K562 (cell line): Measurements from ENCODE around the gene PRODH2. TPM values are rescaled to one million over a fixed set of nuclear protein-coding genes. Genes with fewer than 3 reads are reported as not detected.
A peak's percentile ranks its signal among the peaks of the same experiment; 100 is the strongest.

Experiments
- CAMTA2 ChIP-seq: fragments of 250-450 bp; sonication (Bioruptor Pico); conservative IDR thresholded peaks from 2 replicates; pipeline ENCODE4 v1.5.1; 2022
- CSDE1 ChIP-seq, 2 experiments: fragments of 450-650 bp; IDR thresholded peaks; 2 replicates each; pipeline ENCODE4 v1.6.1; 2016; ENCODE audit warnings: mild to moderate bottlenecking in 1 of 2
- FOXJ2 ChIP-seq: fragments of 200-800 bp; sonication (Bioruptor generic); IDR thresholded peaks from 2 replicates; pipeline ENCODE4 v1.6.1; 2016; ENCODE audit warnings: missing genetic modification characterization, missing compliant biosample characterization
- HNRNPL ChIP-seq: fragments of 200-400 bp; formaldehyde crosslinking; IDR thresholded peaks from 2 replicates; pipeline ENCODE4 v1.6.1; 2017; ENCODE audit warnings: low read depth, mild to moderate bottlenecking, low read length
- L3MBTL2 ChIP-seq: fragments of 450-650 bp; IDR thresholded peaks from 2 replicates; pipeline ENCODE4 v1.6.1; 2016; ENCODE audit warnings: mild to moderate bottlenecking, moderate library complexity
- MTF1 ChIP-seq: fragments of 250-450 bp; sonication (Bioruptor Pico); IDR thresholded peaks from 2 replicates; pipeline ENCODE4 v1.9.0; 2021; ENCODE audit warnings: moderate library complexity, mild to moderate bottlenecking, inconsistent platforms, borderline replicate concordance
- PHF20 ChIP-seq: fragments of 450-650 bp; IDR thresholded peaks from 2 replicates; pipeline ENCODE4 v1.6.1; 2018; ENCODE audit not compliant: partially characterized antibody
- RBFOX2 ChIP-seq: fragments of 200-400 bp; formaldehyde crosslinking; IDR thresholded peaks from 2 replicates; pipeline ENCODE4 v1.6.1; 2017; ENCODE audit warnings: low read depth, mild to moderate bottlenecking, low read length, moderate library complexity
- SIN3A ChIP-seq, 2 experiments: fragments of 150-350 bp in 1 of 2; IDR thresholded peaks; 2 replicates each; pipeline ENCODE4 v1.6.1; 2011 to 2016; ENCODE audit warnings: borderline replicate concordance in 2 of 2, low read depth in 2 of 2, low read length in 2 of 2, mild to moderate bottlenecking in 2 of 2, moderate library complexity in 2 of 2; ENCODE audit not compliant: control insufficient read depth in 1 of 2
- SMAD3 ChIP-seq: fragments of 450-650 bp; formaldehyde crosslinking; conservative IDR thresholded peaks from 2 replicates; pipeline ENCODE4 v1.4.0; 2020; ENCODE audit warnings: mild to moderate bottlenecking
- SMARCB1 ChIP-seq: IDR thresholded peaks from 2 replicates; pipeline ENCODE4 v1.6.1; 2011; ENCODE audit warnings: improper control_type of control experiment, low read depth; ENCODE audit not compliant: insufficient read length
- SP2 ChIP-seq: IDR thresholded peaks from 2 replicates; pipeline ENCODE4 v1.6.1; 2011; ENCODE audit warnings: mild to moderate bottlenecking, low read depth, low read length, moderate library complexity; ENCODE audit not compliant: poor library complexity, severe bottlenecking; ENCODE audit errors: extremely low read depth
- STAG1 ChIP-seq: sonication (generic); formaldehyde crosslinking; IDR thresholded peaks from 2 replicates; pipeline ENCODE4 v1.5.0; 2020; ENCODE audit warnings: missing genetic modification reagents, borderline replicate concordance
- U2AF2 ChIP-seq: fragments of 200-400 bp; formaldehyde crosslinking; optimal IDR thresholded peaks from 2 replicates; pipeline ENCODE3; 2017; ENCODE audit warnings: low read depth, mild to moderate bottlenecking, low read length
- ZBED1 ChIP-seq: IDR thresholded peaks from 2 replicates; pipeline ENCODE4 v1.6.1; 2014
- ZNF780A ChIP-seq: fragments of 250-450 bp; sonication (Bioruptor Pico); IDR thresholded peaks from 2 replicates; pipeline ENCODE4 v1.5.0; 2021; ENCODE audit warnings: mild to moderate bottlenecking
- polyA plus RNA-seq, 8 experiments: library from polyadenylated mRNA; depleted of rRNA in 4 of 8; stranded (reverse) in 5 of 8; unstranded in 3 of 8; fragments of >200 nt; fragmentation: Nextera tagmentation in 2 of 8; fragmentation: Illumina TruSeq in 1 of 8; extraction: Ambion mirVana in 2 of 8; extraction: Trizol in 1 of 8; gene quantifications; 2 replicates each; pipeline versions ENCODE4 v1.2.1 to v1.2.3, GENCODE V29; 2011 to 2014; ENCODE audit warnings: inconsistent platforms in 1 of 8, missing spikeins in 1 of 8
- total RNA-seq, 7 experiments: library from RNA; depleted of rRNA in 6 of 7; stranded (reverse); fragments of >200 nt in 6 of 7; fragmentation: Illumina TruSeq in 2 of 7; extraction: Trizol in 2 of 7; gene quantifications; 2 replicates each; pipeline versions ENCODE4 v1.2.1 to v1.2.3, GENCODE V29; 2011 to 2021; ENCODE audit warnings: low replicate concordance in 1 of 7
- TF ChIP-seq, protein P1 (sequence below): sonication (generic); formaldehyde crosslinking; IDR thresholded peaks from 2 replicates; pipeline ENCODE4 v1.4.0; 2020; ENCODE audit warnings: mild to moderate bottlenecking, missing genetic modification reagents
- TF ChIP-seq, protein P2 (sequence below): fragments of 250-450 bp; sonication (Bioruptor Pico); IDR thresholded peaks from 2 replicates; pipeline ENCODE4 v1.5.0; 2020; ENCODE audit warnings: mild to moderate bottlenecking, borderline replicate concordance
- TF ChIP-seq, protein P3 (sequence below): sonication (generic); formaldehyde crosslinking; IDR thresholded peaks from 2 replicates; pipeline ENCODE4 v1.8.0; 2022; ENCODE audit warnings: mild to moderate bottlenecking, missing genetic modification reagents

Gene PRODH2
- total and polyA plus RNA-seq, 9 of the 15 experiments (the other 6 are each of a cell fraction or from before 2014, with no cell fraction given) = not detected

DNA sequence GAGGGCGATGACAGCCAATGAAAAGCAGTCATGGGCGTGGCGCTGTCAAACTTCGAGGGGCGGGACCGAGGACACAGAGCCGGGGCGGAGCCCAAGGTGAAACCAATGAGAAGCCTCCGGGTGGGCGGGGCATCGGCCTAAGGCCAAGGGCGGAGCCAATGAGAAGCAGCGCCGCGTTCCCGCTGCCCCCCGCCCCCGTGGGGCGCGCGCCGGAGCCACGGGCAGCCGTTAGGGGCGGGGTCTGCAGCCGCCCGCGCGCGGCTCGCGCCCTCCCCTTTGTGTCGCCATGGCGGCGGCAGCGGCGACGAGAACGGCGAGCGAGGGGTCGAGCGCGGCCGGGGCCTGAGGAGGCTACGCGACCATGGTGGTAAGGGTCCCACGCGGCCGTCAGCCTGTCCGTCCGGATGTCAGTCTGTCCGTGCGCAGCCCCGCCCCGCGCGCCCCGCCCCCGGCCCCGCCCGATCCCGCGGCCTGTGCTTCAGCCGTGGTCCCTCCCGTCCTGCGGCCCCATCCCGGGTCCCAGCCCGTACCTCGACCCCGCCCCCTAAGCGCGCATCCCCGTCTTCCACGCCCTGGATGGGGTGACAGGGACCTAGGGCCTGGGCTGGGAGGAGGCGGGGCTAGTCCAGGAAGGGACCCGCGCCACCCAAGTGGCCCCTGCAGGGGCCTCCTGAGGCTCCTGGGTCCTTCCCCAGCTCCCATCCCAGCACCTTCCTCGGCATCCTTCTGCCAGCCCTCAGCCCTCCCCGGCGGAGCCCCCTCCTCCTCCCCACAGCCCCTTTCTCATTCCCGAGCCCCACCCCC, 37.1 kb downstream of the PRODH2 start, which contains the start of gene ARHGAP33 (continued):
- peak; percentile 83 to 84; a peak in 2 of 4 replicates for TF ChIP-seq SIN3A (IDR thresholded peaks at IDR 0.05; ENCODE audit: borderline replicate concordance in 2 of 2, control insufficient read depth in 1 of 2, low read depth in 2 of 2, low read length in 2 of 2)
- no peak for TF ChIP-seq SMAD3 (CRISPR knock-in tag)
- no peak for TF ChIP-seq PHF20
- TF ChIP-seq FOXJ2 (tag) = no peak
- no peak for TF ChIP-seq CSDE1 (IDR thresholded peaks at IDR 0.05)
- TF ChIP-seq, protein P1, sequence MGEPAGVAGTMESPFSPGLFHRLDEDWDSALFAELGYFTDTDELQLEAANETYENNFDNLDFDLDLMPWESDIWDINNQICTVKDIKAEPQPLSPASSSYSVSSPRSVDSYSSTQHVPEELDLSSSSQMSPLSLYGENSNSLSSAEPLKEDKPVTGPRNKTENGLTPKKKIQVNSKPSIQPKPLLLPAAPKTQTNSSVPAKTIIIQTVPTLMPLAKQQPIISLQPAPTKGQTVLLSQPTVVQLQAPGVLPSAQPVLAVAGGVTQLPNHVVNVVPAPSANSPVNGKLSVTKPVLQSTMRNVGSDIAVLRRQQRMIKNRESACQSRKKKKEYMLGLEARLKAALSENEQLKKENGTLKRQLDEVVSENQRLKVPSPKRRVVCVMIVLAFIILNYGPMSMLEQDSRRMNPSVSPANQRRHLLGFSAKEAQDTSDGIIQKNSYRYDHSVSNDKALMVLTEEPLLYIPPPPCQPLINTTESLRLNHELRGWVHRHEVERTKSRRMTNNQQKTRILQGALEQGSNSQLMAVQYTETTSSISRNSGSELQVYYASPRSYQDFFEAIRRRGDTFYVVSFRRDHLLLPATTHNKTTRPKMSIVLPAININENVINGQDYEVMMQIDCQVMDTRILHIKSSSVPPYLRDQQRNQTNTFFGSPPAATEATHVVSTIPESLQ (CRISPR knock-in tag) = no peak
- TF ChIP-seq U2AF2 = no peak
- no peak for TF ChIP-seq ZBED1
- TF ChIP-seq HNRNPL = no peak
- no peak for TF ChIP-seq CAMTA2 (CRISPR knock-in tag)
- TF ChIP-seq MTF1 (CRISPR knock-in tag) = no peak
- peak; percentile 36 for TF ChIP-seq SP2
- TF ChIP-seq, protein P2, sequence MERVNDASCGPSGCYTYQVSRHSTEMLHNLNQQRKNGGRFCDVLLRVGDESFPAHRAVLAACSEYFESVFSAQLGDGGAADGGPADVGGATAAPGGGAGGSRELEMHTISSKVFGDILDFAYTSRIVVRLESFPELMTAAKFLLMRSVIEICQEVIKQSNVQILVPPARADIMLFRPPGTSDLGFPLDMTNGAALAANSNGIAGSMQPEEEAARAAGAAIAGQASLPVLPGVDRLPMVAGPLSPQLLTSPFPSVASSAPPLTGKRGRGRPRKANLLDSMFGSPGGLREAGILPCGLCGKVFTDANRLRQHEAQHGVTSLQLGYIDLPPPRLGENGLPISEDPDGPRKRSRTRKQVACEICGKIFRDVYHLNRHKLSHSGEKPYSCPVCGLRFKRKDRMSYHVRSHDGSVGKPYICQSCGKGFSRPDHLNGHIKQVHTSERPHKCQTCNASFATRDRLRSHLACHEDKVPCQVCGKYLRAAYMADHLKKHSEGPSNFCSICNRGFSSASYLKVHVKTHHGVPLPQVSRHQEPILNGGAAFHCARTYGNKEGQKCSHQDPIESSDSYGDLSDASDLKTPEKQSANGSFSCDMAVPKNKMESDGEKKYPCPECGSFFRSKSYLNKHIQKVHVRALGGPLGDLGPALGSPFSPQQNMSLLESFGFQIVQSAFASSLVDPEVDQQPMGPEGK = no peak
- TF ChIP-seq ZNF780A = no peak
- TF ChIP-seq RBFOX2 = peak; percentile 69
- TF ChIP-seq SMARCB1 = no peak
- TF ChIP-seq, protein P3, sequence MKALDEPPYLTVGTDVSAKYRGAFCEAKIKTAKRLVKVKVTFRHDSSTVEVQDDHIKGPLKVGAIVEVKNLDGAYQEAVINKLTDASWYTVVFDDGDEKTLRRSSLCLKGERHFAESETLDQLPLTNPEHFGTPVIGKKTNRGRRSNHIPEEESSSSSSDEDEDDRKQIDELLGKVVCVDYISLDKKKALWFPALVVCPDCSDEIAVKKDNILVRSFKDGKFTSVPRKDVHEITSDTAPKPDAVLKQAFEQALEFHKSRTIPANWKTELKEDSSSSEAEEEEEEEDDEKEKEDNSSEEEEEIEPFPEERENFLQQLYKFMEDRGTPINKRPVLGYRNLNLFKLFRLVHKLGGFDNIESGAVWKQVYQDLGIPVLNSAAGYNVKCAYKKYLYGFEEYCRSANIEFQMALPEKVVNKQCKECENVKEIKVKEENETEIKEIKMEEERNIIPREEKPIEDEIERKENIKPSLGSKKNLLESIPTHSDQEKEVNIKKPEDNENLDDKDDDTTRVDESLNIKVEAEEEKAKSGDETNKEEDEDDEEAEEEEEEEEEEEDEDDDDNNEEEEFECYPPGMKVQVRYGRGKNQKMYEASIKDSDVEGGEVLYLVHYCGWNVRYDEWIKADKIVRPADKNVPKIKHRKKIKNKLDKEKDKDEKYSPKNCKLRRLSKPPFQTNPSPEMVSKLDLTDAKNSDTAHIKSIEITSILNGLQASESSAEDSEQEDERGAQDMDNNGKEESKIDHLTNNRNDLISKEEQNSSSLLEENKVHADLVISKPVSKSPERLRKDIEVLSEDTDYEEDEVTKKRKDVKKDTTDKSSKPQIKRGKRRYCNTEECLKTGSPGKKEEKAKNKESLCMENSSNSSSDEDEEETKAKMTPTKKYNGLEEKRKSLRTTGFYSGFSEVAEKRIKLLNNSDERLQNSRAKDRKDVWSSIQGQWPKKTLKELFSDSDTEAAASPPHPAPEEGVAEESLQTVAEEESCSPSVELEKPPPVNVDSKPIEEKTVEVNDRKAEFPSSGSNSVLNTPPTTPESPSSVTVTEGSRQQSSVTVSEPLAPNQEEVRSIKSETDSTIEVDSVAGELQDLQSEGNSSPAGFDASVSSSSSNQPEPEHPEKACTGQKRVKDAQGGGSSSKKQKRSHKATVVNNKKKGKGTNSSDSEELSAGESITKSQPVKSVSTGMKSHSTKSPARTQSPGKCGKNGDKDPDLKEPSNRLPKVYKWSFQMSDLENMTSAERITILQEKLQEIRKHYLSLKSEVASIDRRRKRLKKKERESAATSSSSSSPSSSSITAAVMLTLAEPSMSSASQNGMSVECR = 0 out of 2 replicates have a peak, but pooled peaks have one; percentile 26
- no peak; the same call in 1 of the 2 replicates for TF ChIP-seq L3MBTL2
- no peak for TF ChIP-seq STAG1 (CRISPR knock-in tag)
